Subcutaneous adipose tissue (tissue), 4 donors: ENCODE data around the gene PSMG4. TPM values are rescaled to one million over a fixed set of nuclear protein-coding genes. Genes with fewer than 3 reads are reported as not detected.

ENCODE experiments used
- total RNA-seq, 4 donors: library from RNA; depleted of rRNA; stranded (reverse); fragments of >200 nt; gene quantifications; one replicate each; pipeline ENCODE4 v1.1.0, GENCODE V29; 2016
- TF ChIP-seq, protein P1 (sequence below): fragments of 450-650 bp; IDR thresholded peaks from one replicate; pipeline ENCODE4 v1.5.1; 2016; ENCODE audit warnings: low read depth, mild to moderate bottlenecking, control low read depth, antibody characterized with exemption, moderate library complexity

The PSMG4 gene
- total RNA-seq, 4 donors from 2014 or later, result 13.9 to 30.0 (median 19.5) TPM

DNA sequence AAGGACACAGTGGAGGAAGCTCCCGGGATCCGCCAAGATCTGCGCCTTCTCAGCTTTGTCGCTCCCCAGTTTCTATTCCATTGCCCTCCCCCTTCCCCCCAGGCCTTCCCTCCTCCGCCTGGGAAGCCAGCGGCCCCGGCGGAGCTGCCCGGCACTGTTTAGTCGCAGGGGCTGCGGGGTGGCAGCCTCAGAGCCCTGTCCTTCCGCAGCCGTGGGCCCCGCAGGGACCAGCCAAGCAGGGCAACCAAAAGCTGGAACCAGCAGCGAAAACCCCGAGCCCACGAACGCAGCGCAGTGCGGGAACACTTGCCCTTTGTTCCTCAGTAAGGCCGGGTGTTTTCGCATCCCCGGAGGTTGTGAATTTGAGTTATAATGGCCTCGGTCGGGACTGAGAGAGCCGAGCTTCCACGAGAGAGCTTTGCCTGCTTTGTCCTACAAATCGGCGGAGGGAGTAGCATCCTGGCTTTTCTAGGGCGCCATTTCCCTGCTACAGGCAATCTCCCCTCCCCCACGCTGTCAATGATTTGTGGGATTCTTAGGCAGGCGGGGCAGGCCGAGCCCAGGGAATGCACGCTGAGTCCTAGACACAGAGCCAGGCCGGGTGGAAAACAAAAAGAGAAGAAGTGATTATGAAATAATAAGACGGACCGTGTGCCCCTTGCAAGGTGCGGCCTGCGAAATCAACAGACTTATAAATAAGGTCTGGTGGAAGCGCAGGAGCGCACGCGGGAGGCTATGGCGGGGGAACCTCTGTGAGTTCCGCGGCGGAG is 27.3 kb upstream of the PSMG4 start:
- TF ChIP-seq, protein P1, sequence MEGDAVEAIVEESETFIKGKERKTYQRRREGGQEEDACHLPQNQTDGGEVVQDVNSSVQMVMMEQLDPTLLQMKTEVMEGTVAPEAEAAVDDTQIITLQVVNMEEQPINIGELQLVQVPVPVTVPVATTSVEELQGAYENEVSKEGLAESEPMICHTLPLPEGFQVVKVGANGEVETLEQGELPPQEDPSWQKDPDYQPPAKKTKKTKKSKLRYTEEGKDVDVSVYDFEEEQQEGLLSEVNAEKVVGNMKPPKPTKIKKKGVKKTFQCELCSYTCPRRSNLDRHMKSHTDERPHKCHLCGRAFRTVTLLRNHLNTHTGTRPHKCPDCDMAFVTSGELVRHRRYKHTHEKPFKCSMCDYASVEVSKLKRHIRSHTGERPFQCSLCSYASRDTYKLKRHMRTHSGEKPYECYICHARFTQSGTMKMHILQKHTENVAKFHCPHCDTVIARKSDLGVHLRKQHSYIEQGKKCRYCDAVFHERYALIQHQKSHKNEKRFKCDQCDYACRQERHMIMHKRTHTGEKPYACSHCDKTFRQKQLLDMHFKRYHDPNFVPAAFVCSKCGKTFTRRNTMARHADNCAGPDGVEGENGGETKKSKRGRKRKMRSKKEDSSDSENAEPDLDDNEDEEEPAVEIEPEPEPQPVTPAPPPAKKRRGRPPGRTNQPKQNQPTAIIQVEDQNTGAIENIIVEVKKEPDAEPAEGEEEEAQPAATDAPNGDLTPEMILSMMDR, result no peak

DNA sequence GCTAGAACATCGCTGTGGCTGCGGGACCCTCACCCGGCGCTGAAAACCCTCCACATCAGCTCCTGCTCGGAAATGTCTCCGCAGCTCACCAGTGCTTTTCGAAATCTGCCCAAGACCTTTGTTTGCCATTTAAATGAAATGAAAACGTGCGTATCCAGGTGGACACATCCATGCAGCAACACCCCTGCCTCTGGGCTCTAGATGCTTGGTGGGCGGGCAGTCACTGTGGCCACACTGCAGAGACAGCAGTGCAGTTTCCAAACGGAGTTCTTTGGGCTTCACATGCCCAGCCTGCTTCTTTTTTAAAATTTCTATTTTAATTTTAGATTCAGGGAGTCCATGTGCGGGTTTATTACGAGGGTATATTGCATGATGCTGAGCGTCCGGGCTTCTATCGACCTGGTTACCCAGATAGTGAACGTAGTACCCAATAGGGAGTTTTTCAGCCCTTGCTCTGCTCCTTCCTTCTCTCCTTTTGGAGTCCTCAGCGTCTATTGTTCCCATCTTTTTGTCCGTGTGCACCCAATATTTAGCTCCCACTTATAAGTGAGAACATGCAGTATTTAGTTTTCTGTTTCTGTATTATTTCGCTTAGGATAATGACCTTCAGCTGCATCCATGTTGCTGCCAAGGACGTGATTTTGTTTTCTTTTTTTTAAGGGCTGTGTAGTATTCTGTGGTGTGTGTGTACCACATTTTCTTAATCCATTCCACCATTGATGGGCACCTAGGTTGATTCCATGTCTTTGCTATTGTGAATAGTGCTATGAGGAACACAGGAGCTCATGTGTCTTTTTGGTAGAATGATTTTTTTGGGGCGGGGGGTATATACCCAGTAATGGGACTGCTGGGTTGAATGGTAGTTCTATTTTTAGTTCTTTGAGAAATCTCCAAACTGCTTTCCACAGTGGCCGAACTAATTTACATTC is 26.5 kb upstream of the PSMG4 start:
- TF ChIP-seq, protein P1, result no peak

DNA sequence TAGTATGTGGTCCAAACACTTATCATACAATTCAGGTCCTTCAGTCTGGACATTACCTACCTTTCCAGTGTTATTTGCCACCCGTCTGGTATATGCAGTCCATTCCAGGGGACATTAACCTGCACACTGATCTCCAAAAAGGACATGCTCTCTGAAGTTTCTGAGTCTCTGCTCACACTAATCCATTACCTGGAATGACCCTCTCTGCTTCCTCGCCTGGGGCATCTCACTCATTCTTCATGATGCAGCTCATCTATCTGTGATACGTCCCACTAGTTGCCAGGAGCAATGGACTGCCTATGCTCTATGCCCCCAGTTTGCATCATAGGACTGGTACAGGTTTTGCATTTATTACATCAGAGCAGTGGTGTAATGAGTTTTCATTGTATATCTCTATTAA is 25.4 kb upstream of the PSMG4 start:
- TF ChIP-seq, protein P1, result no peak

DNA sequence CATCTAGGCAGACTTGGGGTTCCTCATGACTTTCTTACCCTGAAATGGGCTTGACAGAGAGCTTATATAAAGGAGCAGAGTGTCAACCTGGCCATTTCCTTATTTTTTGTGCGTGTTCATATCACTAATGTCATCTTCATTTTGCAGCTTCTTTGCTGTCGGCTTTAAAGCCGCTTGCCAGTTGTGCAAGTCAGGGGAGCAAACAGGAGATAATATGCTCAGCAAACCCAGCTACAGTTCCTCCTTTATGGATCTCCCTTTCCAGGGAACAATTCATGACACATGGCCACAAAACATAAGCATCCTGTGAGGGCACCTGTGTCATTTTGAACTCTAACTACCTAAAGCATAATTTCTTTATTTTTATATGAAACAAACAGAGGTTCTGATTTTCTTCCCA is 24.8 kb upstream of the PSMG4 start:
- TF ChIP-seq, protein P1, result no peak

DNA sequence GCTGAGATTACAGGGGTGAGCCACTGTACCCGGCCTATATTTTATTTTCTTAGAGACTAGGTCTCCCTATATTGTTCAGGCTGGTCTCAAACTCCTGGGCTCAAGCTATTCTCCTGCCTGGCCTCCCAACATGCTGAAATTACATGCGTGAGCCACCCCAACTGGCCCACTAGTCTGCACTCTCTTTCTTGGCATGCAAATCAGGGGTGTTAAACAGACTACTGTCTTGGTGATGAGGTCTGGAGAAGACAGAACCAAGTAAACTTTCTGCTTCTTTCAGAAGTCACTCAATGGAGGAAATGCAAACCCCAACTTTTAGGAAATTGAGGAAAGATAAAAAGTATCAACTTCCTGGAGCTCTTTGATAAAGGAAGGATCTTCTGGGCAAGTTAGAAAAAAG is 23.3 kb upstream of the PSMG4 start:
- TF ChIP-seq, protein P1, result no peak

DNA sequence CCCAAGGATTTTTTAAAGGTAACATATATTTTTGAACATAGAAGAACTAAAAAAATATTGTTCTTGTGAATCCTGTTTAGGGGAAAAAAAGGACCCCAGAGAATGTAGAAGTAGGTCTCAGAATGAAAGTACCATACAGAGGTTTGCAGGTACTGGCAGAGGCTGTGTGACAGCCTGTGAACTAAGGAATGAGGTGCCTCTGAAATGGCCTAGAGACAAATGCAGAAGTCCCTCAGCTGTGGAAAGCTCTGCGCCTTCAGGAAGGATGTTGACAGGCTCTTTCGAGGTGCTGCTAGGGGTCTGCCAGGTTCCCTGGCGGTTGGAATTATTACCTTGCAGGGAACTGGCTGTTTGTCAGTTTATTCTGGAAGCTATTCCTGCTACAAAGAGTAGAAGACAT is 22.7 kb upstream of the PSMG4 start:
- TF ChIP-seq, protein P1, result no peak
